ENCODE data around the gene TEX26.

DNA sequence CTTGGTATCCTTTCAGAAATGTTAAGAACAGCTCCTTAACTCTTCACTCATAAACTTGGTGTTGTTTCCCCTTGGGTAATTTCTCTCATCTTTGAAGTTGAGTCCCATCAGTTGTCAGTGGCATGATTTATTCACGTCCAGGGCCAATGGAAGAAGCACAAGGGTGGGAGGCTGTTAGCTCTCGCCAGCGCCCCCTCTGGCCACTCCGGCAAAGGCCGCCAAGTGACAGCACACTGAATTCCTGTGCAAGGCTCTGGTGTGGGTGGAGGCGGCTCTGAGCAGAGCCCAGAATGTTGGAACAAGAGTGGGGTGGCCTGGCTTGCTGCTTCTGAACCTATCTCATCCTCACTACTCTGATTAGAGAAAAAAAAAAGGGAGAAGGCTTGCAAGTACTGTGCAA, 39.5 kb upstream of the TEX26 start:
- TF ChIP-seq, protein P1, sequence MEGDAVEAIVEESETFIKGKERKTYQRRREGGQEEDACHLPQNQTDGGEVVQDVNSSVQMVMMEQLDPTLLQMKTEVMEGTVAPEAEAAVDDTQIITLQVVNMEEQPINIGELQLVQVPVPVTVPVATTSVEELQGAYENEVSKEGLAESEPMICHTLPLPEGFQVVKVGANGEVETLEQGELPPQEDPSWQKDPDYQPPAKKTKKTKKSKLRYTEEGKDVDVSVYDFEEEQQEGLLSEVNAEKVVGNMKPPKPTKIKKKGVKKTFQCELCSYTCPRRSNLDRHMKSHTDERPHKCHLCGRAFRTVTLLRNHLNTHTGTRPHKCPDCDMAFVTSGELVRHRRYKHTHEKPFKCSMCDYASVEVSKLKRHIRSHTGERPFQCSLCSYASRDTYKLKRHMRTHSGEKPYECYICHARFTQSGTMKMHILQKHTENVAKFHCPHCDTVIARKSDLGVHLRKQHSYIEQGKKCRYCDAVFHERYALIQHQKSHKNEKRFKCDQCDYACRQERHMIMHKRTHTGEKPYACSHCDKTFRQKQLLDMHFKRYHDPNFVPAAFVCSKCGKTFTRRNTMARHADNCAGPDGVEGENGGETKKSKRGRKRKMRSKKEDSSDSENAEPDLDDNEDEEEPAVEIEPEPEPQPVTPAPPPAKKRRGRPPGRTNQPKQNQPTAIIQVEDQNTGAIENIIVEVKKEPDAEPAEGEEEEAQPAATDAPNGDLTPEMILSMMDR (IDR thresholded peaks at IDR 0.05), result peak in 4 of 6 experiments; percentile 14 to 35 (median 20)
- no peak for TF ChIP-seq POLR2A (IDR thresholded peaks at IDR 0.05)

Measured in adrenal gland (tissue), 5 donors.